Endometrial microvascular endothelial cells (primary cell): ENCODE results near the gene CATSPER4. TPM values are rescaled to one million over a fixed set of nuclear protein-coding genes. Genes with fewer than 3 reads are reported as not detected.

ENCODE experiments used
- in situ Hi-C: cut with HindIII; loops from 2 replicates; pipeline ENCODE4 v1.10.0; 2017; ENCODE audit warnings: low sequenced_read_pairs, low pct_unique_long_range_greater_than_20kb; ENCODE audit errors: inconsistent ontology term
- total RNA-seq: library from RNA; depleted of rRNA; stranded (reverse); fragments of >200 nt; gene quantifications from one replicate; pipeline ENCODE4 v1.2.3, GENCODE V29; 2015; ENCODE audit errors: inconsistent ontology term

The CATSPER4 gene
- total RNA-seq, 1 donor from 2014 or later = not detected

DNA sequence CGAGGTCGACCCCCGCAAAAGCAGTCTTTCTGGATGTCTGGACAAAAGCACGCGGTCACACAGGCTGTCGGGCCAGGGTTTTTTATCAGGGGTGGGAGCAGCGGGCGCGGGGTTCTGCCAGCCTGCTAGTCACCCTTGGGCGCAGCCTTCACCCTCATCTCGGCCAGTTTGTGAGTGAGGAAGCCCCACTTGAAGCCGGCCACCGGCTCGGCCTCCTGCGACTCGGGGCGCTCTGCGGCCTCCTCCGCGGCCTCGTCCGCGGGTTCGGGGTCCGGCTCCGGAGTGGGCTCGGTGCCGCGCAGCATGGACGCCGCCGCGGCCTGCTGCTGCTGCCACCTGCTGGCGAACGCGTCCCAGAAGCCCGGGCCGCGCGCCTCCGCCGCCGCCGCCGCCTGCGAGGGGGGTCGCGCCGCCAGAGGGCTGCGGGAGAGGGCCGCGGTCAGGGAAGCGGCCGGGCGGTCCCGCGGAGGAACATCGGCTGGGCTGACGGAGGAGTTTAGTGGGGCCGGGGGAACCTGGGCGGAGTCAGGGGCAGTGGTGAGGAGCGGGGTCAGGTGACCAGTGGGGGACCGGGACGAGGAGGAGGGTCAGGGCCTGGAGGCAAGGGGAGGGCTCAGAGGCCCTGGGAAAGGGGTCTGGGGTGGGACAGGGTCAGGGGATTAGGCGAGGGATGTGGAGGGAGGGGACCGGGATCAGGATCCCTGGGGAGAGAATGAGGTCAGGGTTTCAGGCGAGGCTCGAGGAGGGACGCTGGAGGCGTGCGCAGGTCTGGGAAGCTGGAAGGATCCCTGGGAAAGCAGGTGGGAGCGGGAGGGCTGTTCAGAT, 26.2 kb upstream of the CATSPER4 start:
- in situ Hi-C loops = no loop called here

DNA sequence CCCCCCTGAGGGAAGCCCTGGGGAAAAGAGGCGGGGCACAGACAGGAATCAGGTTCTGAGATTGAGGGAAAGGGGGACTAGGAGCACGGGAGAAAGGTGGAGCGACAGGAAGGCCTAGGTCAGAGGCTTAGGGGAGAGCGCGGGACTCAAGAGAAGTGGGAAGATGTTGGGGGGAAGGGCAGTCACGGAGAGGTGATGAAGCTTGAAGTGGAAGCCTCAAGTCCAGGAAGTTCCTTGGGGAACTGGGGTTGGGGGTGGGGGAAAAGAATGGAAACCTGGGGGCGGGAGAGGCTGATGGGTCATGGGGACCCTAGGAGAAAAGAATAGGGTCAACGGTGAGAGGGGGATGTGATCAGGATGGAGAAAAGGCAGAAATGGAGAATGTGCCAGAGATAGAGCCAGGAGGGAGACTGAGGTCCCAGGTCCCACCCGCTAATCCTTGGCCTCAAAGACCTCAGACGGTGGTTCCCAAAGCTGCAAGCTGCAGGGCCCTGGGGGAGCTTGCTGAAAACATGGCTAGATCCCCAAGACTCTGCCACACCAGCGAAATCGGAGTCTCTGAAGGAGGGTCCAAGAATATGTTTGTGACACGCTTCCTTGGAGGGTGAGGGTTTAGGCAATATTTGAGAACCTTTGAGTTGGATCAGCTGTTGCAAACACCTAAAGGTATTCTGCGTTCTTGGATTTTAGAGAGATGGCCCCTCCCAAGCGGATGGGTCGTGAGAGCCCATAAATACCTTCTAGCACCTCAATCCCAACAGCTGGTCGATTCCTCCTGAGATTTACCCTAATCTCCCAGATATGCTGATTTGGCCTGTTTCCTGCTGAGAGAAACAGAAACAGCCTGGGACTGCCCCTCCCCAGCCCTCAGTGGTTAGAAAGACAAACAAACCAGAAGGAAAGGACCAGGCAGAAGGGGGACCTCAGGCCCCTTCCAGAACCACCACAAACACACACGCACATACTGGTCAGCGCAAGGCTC, 25.2 kb upstream of the CATSPER4 start:
- in situ Hi-C loops = no loop called here

DNA sequence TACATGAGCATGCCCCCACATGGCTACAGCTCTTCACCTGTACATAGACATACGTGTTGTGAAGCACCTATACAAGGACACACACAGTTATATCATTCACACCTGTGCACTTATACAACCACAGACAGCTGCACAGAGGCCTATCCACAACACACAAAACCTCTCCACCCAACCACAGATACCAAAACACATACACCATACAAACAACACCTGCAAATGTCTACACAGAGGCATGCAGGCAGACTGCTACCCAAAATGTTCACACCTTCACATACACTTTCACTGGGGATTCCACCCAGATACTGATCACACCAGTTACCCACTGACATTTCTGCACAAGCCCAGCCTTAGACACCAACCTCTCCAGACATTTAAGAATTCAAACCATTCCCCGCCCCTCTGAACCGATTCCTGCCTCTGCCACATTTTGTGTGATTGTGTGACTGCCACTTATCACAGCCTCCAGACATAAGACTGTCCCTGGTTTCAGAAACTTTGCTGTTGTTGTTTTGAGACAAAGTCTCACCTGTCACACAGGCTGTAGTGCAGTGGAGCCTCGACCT, 23.6 kb upstream of the CATSPER4 start:
- in situ Hi-C loops = no loop called here

DNA sequence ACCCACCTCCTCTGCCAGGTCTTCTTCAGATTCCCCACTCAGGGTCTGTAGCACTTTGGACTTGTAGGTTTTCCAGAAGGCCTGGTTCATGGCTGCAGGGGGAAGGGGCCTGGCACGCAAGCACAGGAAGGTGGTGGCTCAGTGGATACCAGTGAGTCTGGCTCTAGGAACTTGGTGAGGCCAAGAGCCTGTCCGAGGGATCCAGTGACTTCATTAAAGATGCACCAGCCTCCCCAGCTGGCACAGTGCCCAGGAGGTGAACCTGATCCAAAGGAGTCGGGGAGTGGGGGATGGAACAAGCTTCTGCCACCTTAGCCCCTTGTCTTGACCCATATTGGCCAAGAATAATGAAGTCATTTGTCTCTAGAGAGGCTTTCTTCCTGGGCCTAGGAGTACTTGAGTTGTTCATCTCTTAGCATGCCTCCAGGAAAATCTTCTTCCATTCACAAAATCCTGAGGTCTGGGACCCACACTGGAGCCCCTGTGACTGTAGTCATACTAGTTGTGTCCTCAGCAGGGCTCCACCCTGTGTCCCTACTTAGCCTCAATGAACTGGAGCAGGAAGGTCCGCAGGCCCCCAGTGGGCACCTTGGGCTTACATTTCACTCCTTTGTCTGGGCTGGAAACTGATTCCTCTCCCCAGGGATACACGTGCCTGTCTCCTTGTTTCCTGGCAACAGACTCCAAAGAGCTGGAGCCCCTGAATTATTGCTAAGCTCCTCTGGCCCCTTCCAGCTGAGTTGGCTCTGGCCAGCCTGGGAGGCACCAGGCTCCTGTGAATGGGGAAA, 21.8 kb upstream of the CATSPER4 start, which contains the start of gene C1orf232:
Gene C1orf232, minus strand, starts transcription at position 554 of the 788 bp plus-strand sequence. Its CDS starts 464 bp downstream, at position 90.
- in situ Hi-C loops = no loop called here

DNA sequence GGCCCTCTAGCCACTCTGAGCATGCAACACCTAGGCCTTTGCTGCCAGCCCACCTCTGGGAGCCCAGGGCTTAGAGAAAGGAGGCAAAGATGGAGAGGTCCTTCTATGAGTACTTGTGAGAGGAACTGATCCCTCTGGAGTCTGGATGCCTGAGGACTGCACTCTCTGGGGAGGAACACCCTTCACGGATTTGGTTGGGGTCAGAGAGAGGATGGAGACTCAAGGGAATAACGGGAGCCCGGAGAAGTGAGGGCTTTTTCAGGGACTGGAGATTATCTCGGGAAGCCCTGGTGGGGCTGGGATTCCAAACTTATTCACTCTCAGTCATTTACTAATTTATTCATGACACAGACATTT, 21.2 kb upstream of the CATSPER4 start:
- in situ Hi-C loops = no loop called here

DNA sequence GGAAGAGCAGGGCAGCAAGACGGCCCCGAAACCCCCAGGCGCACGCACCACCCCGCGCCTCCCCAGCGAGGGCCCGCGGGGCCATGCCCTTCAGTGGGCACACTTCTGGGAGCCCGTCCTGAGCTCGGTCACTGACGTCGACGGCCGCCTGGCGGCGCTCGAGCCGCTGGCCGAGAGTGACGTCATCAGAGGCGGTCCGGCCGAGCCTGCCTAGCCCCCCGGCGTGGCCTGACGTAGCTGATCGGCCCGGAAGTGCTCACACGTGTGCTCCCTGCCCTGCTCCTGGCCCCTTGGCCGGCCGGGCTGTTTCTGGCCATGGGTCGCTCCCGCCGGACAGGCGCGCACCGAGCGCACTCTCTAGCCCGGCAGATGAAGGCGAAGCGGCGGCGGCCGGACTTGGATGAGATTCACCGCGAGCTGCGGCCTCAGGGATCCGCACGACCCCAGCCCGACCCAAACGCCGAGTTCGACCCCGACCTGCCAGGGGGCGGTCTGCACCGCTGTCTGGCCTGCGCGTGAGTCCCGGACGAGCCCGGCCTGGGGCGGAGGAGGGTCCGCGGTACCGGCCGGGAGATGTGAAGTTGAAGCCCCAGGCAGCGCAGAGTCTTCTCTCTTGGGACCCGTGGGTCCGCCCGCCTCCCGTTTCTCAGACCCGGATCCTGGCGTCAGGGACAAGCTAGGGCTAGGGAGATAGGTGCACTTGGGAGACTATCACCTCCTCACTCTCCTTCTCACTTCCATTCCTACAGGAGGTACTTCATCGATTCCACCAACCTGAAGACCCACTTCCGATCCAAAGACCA, 20.5 kb upstream of the CATSPER4 start, which contains the start of gene ZNF593:
Gene ZNF593, plus strand, starts transcription at position 240 of the 803 bp plus-strand sequence. Its CDS starts 76 bp downstream, at position 316.
- in situ Hi-C loops = no loop called here

DNA sequence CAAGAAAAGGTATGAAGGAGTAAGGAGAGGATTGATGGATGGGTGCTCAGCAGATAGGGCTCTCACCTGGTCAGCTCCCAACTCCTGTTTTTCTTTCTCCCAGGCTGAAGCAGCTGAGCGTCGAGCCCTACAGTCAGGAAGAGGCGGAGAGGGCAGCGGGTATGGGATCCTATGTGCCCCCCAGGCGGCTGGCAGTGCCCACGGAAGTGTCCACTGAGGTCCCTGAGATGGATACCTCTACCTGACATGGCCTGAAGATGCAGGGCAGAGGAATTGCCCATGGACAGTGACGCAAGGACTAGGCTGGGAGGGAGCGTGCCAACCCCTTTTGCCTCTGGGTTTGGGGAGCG, 20.0 kb upstream of the CATSPER4 start:
- in situ Hi-C loops = no loop called here

DNA sequence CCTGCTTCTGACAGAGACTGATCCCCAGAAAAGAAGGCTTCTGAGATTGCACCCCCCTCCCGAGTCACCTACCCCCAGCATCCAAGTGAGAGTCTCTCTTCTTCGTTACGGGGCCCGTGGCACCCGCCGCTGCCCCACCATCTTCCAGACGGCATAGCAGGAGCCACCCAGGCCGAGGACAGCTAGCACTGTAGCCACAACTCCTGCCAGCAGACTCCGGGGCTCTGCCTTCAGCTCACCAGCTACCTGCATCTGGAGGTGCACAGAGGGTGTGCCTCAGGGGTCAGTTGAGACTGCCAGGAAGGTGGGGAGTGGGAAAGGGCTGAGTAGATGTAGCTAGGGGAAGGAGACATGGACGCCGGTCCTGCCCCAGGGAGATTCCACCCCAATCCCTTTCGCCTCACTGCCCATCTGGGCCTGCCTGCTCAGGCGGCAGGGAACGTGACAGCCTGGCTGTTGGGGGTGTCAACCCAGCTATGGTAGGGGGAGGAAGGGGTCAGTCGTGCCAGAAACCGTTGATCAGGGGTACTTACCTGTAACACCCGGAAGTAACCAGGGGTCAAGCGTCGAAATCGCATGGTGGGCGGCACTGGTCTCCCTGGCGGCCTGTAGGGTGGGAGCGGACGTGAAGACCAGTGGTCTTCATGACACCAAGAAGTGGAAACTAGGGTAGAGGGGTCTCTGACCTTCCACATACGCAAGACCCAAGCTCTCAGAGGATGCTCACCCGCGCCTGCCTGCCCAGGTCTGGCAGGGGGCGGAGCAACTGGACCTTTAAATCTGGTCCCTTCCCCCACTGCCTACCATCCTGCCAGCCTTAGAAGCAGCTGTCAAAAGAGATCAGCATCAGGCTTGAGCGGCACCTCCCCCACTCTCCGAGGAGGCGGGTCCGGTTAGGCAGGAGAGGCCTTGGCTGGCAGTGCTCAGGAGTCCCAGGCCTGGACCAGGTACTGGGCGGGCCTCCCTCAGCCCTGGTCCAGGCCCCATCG, 19.0 kb upstream of the CATSPER4 start, which contains the start of gene ZNF593OS:
Gene ZNF593OS, minus strand, starts transcription at position 749 of the 989 bp plus-strand sequence. Its CDS starts 171 bp downstream, at position 578.
- in situ Hi-C loops = no loop called here

DNA sequence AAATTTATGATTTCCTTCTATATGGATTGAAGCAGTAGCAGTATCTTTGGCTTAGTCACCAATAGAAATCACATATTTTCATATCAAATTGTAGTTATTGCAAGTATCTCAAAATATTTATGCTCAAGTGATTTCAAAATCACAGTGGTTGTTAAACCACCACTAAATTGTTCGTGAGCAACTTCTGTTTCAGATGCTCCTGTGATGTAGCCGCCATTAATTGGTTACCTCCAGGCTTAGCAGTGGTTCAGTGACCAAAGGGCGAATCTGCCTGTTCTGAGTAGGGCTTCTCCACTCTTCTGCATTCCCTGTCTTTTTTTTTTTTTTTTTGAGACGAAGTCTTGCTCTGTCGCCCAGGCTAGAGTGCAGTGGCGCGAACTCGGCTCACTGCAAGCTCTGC, 15.1 kb upstream of the CATSPER4 start:
- in situ Hi-C loops = no loop called here

DNA sequence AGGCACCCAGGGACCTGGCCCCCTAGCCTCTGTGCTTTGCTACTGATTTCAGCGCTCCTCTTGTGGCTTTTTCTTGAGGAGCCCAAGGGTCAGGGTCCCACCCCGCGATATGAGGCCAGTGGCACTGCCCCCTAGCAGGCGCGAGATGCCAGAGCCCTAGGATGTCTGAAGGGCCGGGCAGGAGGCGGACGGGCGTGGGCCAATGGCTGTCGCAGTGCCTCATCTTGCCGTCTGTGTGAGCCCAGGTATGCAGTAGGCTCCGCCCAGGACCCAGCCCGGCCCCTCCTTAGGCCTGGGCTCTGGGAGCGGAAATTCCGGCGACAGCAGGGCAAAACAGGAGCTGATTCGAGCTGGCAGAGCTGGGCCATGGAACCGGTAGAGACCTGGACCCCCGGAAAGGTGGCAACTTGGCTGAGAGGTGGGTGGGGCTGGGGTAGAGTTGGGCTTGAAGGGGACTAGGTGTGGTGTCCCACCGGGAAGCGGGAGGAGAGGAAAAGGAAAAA, 13.2 kb upstream of the CATSPER4 start, which contains the start of gene CNKSR1:
Gene CNKSR1, plus strand, starts transcription at position 310 of the 503 bp plus-strand sequence. Its CDS starts 57 bp downstream, at position 367.
- in situ Hi-C loops = no loop called here

DNA sequence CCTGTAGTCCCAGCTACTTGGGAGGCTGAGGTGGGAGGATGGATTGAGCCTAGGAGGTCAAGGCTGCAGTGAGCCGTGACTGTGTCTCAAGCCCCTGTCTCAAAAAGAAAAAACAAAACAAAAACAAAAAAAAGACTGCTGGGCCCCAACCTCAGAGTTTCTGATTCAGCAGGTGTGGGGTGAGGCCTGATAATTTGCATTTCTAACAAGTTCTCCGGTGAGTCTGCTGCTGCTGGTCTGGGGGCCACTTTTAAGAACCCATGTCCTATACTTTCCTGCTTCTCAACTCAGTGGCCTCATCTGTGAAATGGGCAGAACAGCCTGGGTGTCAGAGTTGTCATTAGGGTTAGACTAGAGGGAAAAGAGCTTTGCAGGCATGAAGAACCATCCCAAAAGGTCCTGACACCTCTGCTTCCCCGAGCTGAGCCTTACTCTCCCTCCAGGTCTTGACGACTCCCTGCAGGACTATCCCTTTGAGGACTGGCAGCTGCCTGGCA, 10.3 kb upstream of the CATSPER4 start:
- in situ Hi-C loops = no loop called here

DNA sequence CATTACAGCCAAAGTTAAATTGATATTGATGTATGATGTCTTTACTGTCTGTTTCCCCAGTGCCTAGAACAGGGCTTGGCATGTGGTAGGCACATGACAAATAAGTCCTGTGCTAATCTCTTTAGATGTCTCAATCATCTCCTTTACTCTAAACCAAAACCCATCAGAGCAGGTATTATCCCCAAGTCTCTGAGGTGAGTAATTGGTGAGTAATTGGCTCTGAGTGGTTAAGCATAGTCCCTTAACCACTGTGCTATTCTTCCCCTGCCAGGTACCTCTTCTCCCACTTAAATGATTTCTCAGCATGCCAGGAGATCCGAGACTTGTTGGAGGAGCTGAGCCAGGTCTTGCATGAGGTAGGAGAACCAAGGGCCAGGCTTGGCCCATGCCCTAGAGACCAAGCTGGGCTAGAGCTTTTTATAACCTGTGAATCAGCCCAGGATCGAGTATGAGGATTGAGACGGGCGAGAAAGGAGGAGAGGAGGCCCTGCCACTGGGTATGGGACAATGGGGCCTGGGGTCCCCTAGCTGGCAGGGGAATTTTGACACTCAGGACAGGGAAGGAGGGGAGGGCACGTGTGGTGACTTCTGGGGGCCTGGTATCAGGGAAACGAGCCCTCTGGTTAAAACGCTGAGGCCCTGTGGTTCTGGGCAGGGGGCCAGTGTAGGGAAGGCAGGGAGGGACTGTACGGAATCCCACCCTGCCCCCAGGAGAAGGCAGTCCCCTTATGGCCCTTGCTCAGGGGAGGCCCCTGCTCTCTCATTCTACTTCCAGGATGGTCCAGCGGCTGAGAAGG, 8.6 kb upstream of the CATSPER4 start:
- in situ Hi-C loops = no loop called here

DNA sequence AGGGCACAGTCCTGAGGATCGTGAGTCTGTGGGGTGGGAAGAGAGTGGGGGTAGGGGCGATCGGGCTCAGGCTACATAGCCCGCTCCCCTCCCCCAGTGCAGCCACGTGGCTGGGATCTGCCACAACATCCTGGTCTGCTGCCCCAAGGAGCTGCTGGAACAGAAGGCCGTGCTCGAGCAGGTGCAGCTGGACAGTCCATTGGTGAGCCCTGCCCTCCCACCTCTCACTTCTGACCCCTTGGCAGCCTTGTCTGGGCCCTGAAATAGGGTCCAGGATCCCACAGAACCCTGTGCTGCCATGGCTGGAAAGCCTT, 8.1 kb upstream of the CATSPER4 start:
- in situ Hi-C loops = no loop called here

DNA sequence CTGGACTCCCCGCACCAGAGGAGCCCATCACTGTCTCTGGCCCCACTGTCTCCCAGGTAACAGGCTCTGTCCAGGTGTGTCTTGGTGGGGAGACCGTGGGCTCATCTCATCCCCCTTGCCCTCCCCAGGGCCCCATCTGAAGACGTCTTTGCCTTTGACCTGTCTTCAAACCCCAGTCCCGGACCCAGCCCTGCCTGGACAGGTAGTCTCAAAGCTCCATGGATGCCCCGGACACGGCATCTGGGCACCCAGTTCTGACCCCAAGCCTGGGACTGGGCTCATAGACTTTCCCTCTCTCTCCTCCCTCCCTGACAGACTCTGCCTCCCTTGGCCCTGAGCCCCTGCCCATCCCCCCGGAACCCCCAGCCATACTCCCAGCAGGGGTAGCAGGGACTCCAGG, 6.3 kb upstream of the CATSPER4 start:
- in situ Hi-C loops = no loop called here

DNA sequence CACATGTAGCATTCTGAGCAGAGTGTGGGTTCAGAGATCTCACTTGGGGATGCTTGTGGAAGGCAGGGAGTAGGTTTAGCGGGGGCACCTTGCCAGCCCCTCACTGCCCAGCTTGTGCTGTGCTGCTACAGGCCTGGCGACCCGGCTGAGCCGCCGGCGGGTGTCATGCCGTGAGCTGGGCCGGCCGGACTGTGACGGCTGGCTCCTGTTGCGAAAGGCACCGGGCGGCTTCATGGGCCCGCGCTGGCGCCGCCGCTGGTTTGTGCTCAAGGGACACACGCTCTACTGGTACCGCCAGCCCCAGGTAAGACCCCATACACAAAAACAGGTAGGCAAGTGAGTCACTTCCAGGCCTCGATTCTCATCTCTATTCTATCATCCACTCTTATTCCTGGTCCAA, 5.5 kb upstream of the CATSPER4 start:
- in situ Hi-C loops = no loop called here

DNA sequence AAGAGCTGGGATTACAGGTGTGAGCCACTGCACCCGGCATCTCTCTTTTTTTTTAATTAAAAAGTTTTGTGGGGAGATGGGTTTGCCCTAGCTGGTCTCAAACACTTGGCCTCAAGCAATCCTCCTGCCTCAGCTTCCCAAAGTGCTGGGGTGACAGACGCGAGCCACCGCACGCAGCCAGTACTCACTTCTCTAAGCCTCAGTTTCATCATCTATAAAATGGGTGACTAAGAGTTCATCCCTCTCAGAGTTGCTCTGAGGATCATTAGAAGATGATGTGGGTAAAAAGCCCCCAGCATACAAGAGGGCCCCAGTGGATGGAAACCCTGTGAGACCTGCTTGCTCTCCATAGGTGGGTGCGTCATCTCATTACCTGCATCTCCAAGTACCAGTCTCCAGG, 2.5 kb upstream of the CATSPER4 start:
- in situ Hi-C loops = no loop called here
